Peyer's patch (tissue), 4 donors: Measurements from ENCODE around the gene KIT. TPM values are rescaled to one million over a fixed set of nuclear protein-coding genes. Genes with fewer than 3 reads are reported as not detected.

Experiments
- DNase-seq, 3 donors: peaks; one replicate each; pipeline ENCODE4 v3.0.0-alpha.2; 2017 to 2019
- H3K27ac ChIP-seq, 4 donors: fragments of 200-600 bp; sonication (generic); one replicate each; pipeline ENCODE4 v1.5.1; 2016 to 2019
- H3K27me3 ChIP-seq, 2 donors: fragments of 200-600 bp; sonication (generic); one replicate each; pipeline ENCODE4 v1.5.1; 2019
- H3K36me3 ChIP-seq, 3 donors: fragments of 200-600 bp; sonication (generic); one replicate each; pipeline ENCODE4 v1.5.1; 2016 to 2019
- H3K4me1 ChIP-seq, 4 donors: fragments of 200-600 bp; sonication (generic); one replicate each; pipeline ENCODE4 v1.5.1; 2016 to 2019
- H3K4me3 ChIP-seq, 4 donors: fragments of 200-600 bp; sonication (generic); 1 replicate in 3 of 4; 2 replicates in 1 of 4; pipeline ENCODE4 v1.5.1; 2016 to 2019; ENCODE audit warnings: mild to moderate bottlenecking in 1 of 4
- H3K9me3 ChIP-seq, 4 donors: fragments of 200-600 bp; sonication (generic); one replicate each; pipeline ENCODE4 v1.5.1; 2016 to 2019; ENCODE audit warnings: mild to moderate bottlenecking in 1 of 4
- CTCF ChIP-seq, 6 experiments: fragments of 450-650 bp in 4 of 6; fragments of 200-600 bp in 2 of 6; sonication (generic) in 1 of 6; IDR thresholded peaks; one replicate each; pipeline ENCODE4 v1.5.1; 2017 to 2019; ENCODE audit warnings: antibody characterized with exemption in 6 of 6, mild to moderate bottlenecking in 3 of 6, moderate library complexity in 1 of 6
- POLR2A ChIP-seq, 2 donors: fragments of 450-650 bp; IDR thresholded peaks; one replicate each; pipeline ENCODE4 v1.5.1; 2017; ENCODE audit warnings: antibody characterized with exemption in 2 of 2, mild to moderate bottlenecking in 2 of 2, moderate library complexity in 2 of 2
- total RNA-seq, 4 donors: library from RNA; depleted of rRNA; stranded (reverse); fragments of >200 nt; gene quantifications; one replicate each; pipeline ENCODE4 v1.1.0, GENCODE V29; 2016

Gene KIT
- 10 to 100 TPM in 1 of 4 donors, 1 to 10 TPM in 3; 4.4 to 21.5 (median 9.5) TPM for total RNA-seq

- H3K4me3 ChIP-seq: peak within 1 kb of the TSS; percentile 31 to 55 (median 48)
- peaks cover 0 to 25% (median 3%) of the 10 kb centered on the region in 4 donors for H3K4me1 ChIP-seq
- no peaks in the 10 kb centered on the region for H3K36me3 ChIP-seq
- TF ChIP-seq CTCF (IDR thresholded peaks at IDR 0.05): no peak
- TF ChIP-seq POLR2A (IDR thresholded peaks at IDR 0.05): no peak
- no peaks in the 10 kb centered on the region for H3K9me3 ChIP-seq
- H3K27me3 ChIP-seq: peaks cover 0 to 14% of the 10 kb centered on the region in 2 donors
- H3K27ac ChIP-seq: peak within 1 kb of the TSS in 3 of 4 donors; percentile 20 to 42 (median 23)
- DNase-seq: peak in 2 of 3 donors; percentile 54 to 56
Measured at GRCh38 chr4:54657551-54658251, at the start of gene KIT. Gene KIT, plus strand, starts transcription at chr4:54657957. Its CDS starts 58 bp downstream, at chr4:54658015.

GRCh38 chr4:54609310-54609709, 48.4 kb upstream of the KIT start:
- Histone ChIP-seq H3K27me3 (no peaks in the 10 kb centered on the region), H3K9me3 (peaks cover 0 to 4% (median 0%) of the 10 kb centered on the region in 4 donors), H3K27ac (no peak overlapping the region), H3K4me1 (no peaks in the 10 kb centered on the region), H3K36me3 (no peaks in the 10 kb centered on the region), H3K4me3 (no peak overlapping the region)
- DNase-seq: no peak
- TF ChIP-seq POLR2A (IDR thresholded peaks at IDR 0.05): no peak
- TF ChIP-seq CTCF (IDR thresholded peaks at IDR 0.05): no peak

- Histone ChIP-seq H3K4me1 (no peaks in the 10 kb centered on the region), H3K36me3 (no peaks in the 10 kb centered on the region), H3K27ac (no peak overlapping the region), H3K27me3 (no peaks in the 10 kb centered on the region), H3K9me3 (no peaks in the 10 kb centered on the region), H3K4me3 (no peak overlapping the region)
- TF ChIP-seq CTCF (IDR thresholded peaks at IDR 0.05) (no peak), POLR2A (IDR thresholded peaks at IDR 0.05) (no peak)
- no peak for DNase-seq
Measured at GRCh38 chr4:54614149-54614548, 43.6 kb upstream of the KIT start.

GRCh38 chr4:54620773-54621172, 37.0 kb upstream of the KIT start:
- H3K27ac ChIP-seq: no peak overlapping the region
- TF ChIP-seq CTCF (IDR thresholded peaks at IDR 0.05) (no peak), POLR2A (IDR thresholded peaks at IDR 0.05) (no peak)
- no peaks in the 10 kb centered on the region for H3K36me3 ChIP-seq
- H3K4me3 ChIP-seq: no peak overlapping the region
- no peaks in the 10 kb centered on the region for H3K27me3 ChIP-seq
- DNase-seq: no peak
- H3K9me3 ChIP-seq: no peaks in the 10 kb centered on the region
- no peaks in the 10 kb centered on the region for H3K4me1 ChIP-seq

GRCh38 chr4:54625391-54625790, 32.4 kb upstream of the KIT start:
- no peaks in the 10 kb centered on the region for H3K36me3 ChIP-seq
- DNase-seq: no peak
- no peak overlapping the region for H3K27ac ChIP-seq

More at GRCh38 chr4:54625391-54625790, 32.4 kb upstream of the KIT start:
- Histone ChIP-seq H3K9me3 (no peaks in the 10 kb centered on the region), H3K4me3 (no peak overlapping the region), H3K27me3 (no peaks in the 10 kb centered on the region), H3K4me1 (no peaks in the 10 kb centered on the region)
- TF ChIP-seq CTCF (IDR thresholded peaks at IDR 0.05) (no peak), POLR2A (IDR thresholded peaks at IDR 0.05) (no peak)
